Astrocyte (in vitro differentiated cells and primary cell): ENCODE results near the gene PCNX1. TPM values are rescaled to one million over a fixed set of nuclear protein-coding genes. Genes with fewer than 3 reads are reported as not detected.

Experiments
- DNase-seq: peaks from one replicate; pipeline ENCODE4 v3.0.0-alpha.2; 2010; ENCODE audit warnings: low read depth
- FAIRE-seq: peaks from 2 replicates; lab custom pipeline; 2011; peaks lifted over from hg19 to GRCh38; lab: Jason Lieb, UNC
- H2AFZ ChIP-seq: 2 replicates; pipeline ENCODE4 v1.6.0; 2012; ENCODE audit warnings: low read depth, low read length, inconsistent platforms
- H3K27ac ChIP-seq: 2 replicates; pipeline ENCODE4 v1.5.1; 2011; ENCODE audit warnings: low read depth, low read length, inconsistent platforms
- H3K27me3 ChIP-seq: 2 replicates; pipeline ENCODE4 v1.6.0; 2011; ENCODE audit warnings: low read length, inconsistent platforms; ENCODE audit not compliant: insufficient read depth
- H3K36me3 ChIP-seq: 2 replicates; pipeline ENCODE4 v1.5.1; 2011; ENCODE audit warnings: low read length, inconsistent platforms; ENCODE audit not compliant: insufficient read depth
- H3K4me1 ChIP-seq: 2 replicates; pipeline ENCODE4 v1.5.1; 2011; ENCODE audit warnings: low read length, inconsistent platforms; ENCODE audit not compliant: insufficient read depth
- H3K4me2 ChIP-seq: 2 replicates; pipeline ENCODE4 v1.6.0; 2012; ENCODE audit warnings: low read length, inconsistent platforms
- H3K4me3 ChIP-seq: 2 replicates; pipeline ENCODE4 v1.5.1; 2011; ENCODE audit warnings: low read depth, mild to moderate bottlenecking, low read length, inconsistent platforms; ENCODE audit not compliant: insufficient read depth
- H3K79me2 ChIP-seq: 2 replicates; pipeline ENCODE4 v1.6.0; 2012; ENCODE audit warnings: mild to moderate bottlenecking, low read length, inconsistent platforms; ENCODE audit not compliant: insufficient read depth
- H3K9ac ChIP-seq: 2 replicates; pipeline ENCODE4 v1.6.0; 2012; ENCODE audit warnings: mild to moderate bottlenecking, low read length, inconsistent platforms
- H3K9me3 ChIP-seq: 2 replicates; pipeline ENCODE4 v1.5.1; 2012; ENCODE audit warnings: low read depth, mild to moderate bottlenecking, low read length, inconsistent platforms; ENCODE audit not compliant: insufficient read depth
- H4K20me1 ChIP-seq: 2 replicates; pipeline ENCODE4 v1.6.0; 2012; ENCODE audit warnings: low read length, inconsistent platforms; ENCODE audit not compliant: insufficient read depth
- H3K27ac Mint-ChIP-seq: one replicate; pipeline ENCODE4 v1.8.0; 2021; ENCODE audit warnings: mild to moderate bottlenecking, mixed read lengths; ENCODE audit not compliant: unreplicated experiment
- H3K27me3 Mint-ChIP-seq: one replicate; pipeline ENCODE4 v1.8.0; 2021; ENCODE audit warnings: low read depth, mixed read lengths; ENCODE audit not compliant: unreplicated experiment
- H3K36me3 Mint-ChIP-seq: one replicate; pipeline ENCODE4 v1.8.0; 2021; ENCODE audit warnings: low read depth, mixed read lengths; ENCODE audit not compliant: unreplicated experiment
- H3K4me1 Mint-ChIP-seq: one replicate; pipeline ENCODE4 v1.8.0; 2021; ENCODE audit warnings: low read depth, mixed read lengths; ENCODE audit not compliant: unreplicated experiment
- H3K4me3 Mint-ChIP-seq: one replicate; pipeline ENCODE4 v1.8.0; 2021; ENCODE audit warnings: mild to moderate bottlenecking, moderate library complexity, mixed read lengths; ENCODE audit not compliant: unreplicated experiment
- H3K9me3 Mint-ChIP-seq: one replicate; pipeline ENCODE4 v1.8.0; 2021; ENCODE audit warnings: mild to moderate bottlenecking, mixed read lengths; ENCODE audit not compliant: unreplicated experiment
- EZH2 ChIP-seq: IDR thresholded peaks from 2 replicates; pipeline ENCODE4 v1.6.1; 2012; ENCODE audit warnings: mild to moderate bottlenecking, low read length, inconsistent platforms; ENCODE audit not compliant: insufficient read depth
- total RNA-seq: library from RNA; stranded (reverse); gene quantifications from 2 replicates; pipeline ENCODE4 v1.2.1, GENCODE V29; 2021
- TF ChIP-seq, protein P1 (sequence below): IDR thresholded peaks from 2 replicates; pipeline ENCODE4 v1.5.1; 2011; ENCODE audit warnings: low read depth, mild to moderate bottlenecking, inconsistent platforms, low read length, moderate library complexity; ENCODE audit not compliant: insufficient read depth

The PCNX1 gene
- total RNA-seq, 1 donor from 2014 or later, result 91.3 TPM

DNA sequence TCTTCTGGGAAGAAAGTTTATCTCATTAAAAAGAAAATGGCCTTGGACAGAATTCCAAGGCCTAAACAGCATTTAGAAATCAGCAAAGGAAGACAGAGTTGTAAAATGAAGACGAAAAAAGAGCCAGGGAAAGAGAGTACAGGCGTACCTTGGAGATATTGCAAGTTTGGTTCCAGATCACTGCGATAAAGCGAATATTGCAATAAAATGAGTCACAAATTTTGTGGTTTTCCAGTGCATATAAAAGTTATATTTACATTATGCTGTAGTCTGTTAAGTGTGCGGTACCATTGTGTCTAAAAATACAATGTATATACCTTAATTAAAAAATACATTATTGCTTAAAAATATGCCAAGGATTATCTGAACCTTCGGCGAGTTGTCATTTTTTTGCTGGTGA is 9.0 kb downstream of the PCNX1 start:
- H4K20me1 ChIP-seq, result peaks cover 97% of the 10 kb centered on the region
- DNase-seq (no peak), FAIRE-seq (no peak)
- H2AFZ ChIP-seq, result no peak overlapping the region
- no peak overlapping the region for H3K9ac ChIP-seq
- Mint-ChIP-seq H3K4me3 (no peak overlapping the region), H3K4me1 (peaks cover 48% of the 10 kb centered on the region), H3K27me3 (no peaks in the 10 kb centered on the region), H3K9me3 (no peaks in the 10 kb centered on the region), H3K27ac (no peak overlapping the region), H3K36me3 (no peaks in the 10 kb centered on the region)
- H3K27me3 ChIP-seq, result no peaks in the 10 kb centered on the region
- TF ChIP-seq, protein P1, sequence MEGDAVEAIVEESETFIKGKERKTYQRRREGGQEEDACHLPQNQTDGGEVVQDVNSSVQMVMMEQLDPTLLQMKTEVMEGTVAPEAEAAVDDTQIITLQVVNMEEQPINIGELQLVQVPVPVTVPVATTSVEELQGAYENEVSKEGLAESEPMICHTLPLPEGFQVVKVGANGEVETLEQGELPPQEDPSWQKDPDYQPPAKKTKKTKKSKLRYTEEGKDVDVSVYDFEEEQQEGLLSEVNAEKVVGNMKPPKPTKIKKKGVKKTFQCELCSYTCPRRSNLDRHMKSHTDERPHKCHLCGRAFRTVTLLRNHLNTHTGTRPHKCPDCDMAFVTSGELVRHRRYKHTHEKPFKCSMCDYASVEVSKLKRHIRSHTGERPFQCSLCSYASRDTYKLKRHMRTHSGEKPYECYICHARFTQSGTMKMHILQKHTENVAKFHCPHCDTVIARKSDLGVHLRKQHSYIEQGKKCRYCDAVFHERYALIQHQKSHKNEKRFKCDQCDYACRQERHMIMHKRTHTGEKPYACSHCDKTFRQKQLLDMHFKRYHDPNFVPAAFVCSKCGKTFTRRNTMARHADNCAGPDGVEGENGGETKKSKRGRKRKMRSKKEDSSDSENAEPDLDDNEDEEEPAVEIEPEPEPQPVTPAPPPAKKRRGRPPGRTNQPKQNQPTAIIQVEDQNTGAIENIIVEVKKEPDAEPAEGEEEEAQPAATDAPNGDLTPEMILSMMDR, result no peak
- no peak for TF ChIP-seq EZH2
- no peaks in the 10 kb centered on the region for H3K9me3 ChIP-seq
- H3K27ac ChIP-seq, result no peak overlapping the region
- H3K4me1 ChIP-seq, result peaks cover 13% of the 10 kb centered on the region
- peaks cover 99% of the 10 kb centered on the region for H3K79me2 ChIP-seq
- no peak overlapping the region for H3K4me2 ChIP-seq
- H3K4me3 ChIP-seq, result no peak overlapping the region
- peaks cover 3% of the 10 kb centered on the region for H3K36me3 ChIP-seq

DNA sequence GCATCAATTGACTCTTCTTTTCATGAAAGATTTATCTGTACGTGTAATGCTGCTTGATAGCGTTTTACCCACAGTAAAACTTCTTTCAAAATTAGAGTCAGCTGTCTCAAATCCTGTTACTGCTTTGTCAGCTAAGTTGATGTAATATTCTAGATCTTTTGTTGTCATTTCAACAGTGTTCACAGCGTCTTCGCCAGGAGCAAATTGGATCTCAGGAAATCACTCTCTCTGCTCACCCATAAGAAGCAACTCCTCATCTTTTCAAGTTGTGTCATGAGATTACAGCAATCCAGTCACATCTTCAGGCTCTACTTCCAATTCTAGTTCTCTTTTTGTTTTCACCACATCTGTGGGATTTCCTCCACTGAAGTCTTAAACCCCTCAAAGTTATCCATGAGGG is 9.5 kb downstream of the PCNX1 start:
- FAIRE-seq (peak; percentile 56), DNase-seq (no peak)
- H2AFZ ChIP-seq, result no peak overlapping the region
- no peaks in the 10 kb centered on the region for H3K27me3 ChIP-seq
- no peak overlapping the region for H3K9ac ChIP-seq
- no peaks in the 10 kb centered on the region for H3K9me3 ChIP-seq
- Mint-ChIP-seq H3K4me1 (peaks cover 48% of the 10 kb centered on the region), H3K36me3 (no peaks in the 10 kb centered on the region), H3K9me3 (no peaks in the 10 kb centered on the region), H3K27ac (no peak overlapping the region), H3K27me3 (no peaks in the 10 kb centered on the region), H3K4me3 (no peak overlapping the region)
- peaks cover 96% of the 10 kb centered on the region for H4K20me1 ChIP-seq
- peaks cover 99% of the 10 kb centered on the region for H3K79me2 ChIP-seq
- H3K4me3 ChIP-seq, result no peak overlapping the region
- TF ChIP-seq EZH2, result no peak
- TF ChIP-seq, protein P1, result no peak
- peaks cover 3% of the 10 kb centered on the region for H3K36me3 ChIP-seq
- peaks cover 13% of the 10 kb centered on the region for H3K4me1 ChIP-seq
- no peak overlapping the region for H3K27ac ChIP-seq
- H3K4me2 ChIP-seq, result no peak overlapping the region

DNA sequence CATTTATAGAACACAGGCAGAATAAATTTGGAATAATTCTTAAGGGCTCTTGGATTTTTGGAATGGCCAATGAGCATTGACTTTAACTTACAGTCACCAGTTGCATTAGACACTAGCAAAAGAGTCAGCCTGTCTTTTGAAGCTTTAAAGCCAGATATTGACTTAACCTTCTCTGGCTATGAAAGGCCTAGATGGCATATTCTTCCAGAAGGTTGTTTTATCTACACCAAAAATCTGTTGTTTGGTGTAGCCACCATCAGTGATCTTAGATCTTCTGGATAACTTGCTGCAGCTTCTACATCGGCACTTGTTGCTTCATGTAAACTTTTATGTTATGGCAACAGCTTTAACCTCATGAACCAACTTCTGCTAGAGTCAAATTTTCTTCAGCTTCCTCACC is 10.4 kb downstream of the PCNX1 start:
- FAIRE-seq, result no peak
- no peak for DNase-seq

More for the DNA sequence above, 10.4 kb downstream of the PCNX1 start:
- Histone ChIP-seq H3K36me3 (peaks cover 3% of the 10 kb centered on the region), H3K9ac (no peak overlapping the region), H3K4me3 (no peak overlapping the region), H3K4me1 (peaks cover 13% of the 10 kb centered on the region), H3K9me3 (no peaks in the 10 kb centered on the region), H3K27ac (no peak overlapping the region), H3K27me3 (no peaks in the 10 kb centered on the region), H3K79me2 (peaks cover 99% of the 10 kb centered on the region), H2AFZ (no peak overlapping the region), H3K4me2 (no peak overlapping the region), H4K20me1 (peaks cover 93% of the 10 kb centered on the region)
- Mint-ChIP-seq H3K4me3 (no peak overlapping the region), H3K27me3 (no peaks in the 10 kb centered on the region), H3K4me1 (peaks cover 51% of the 10 kb centered on the region), H3K27ac (no peak overlapping the region), H3K9me3 (no peaks in the 10 kb centered on the region), H3K36me3 (no peaks in the 10 kb centered on the region)
- TF ChIP-seq EZH2, result no peak
- TF ChIP-seq, protein P1, result no peak
